ENCODE measurements around the gene DLK1.

DLK1 gene

GRCh38 chr14:100712490-100712889, 14.2 kb upstream of the DLK1 start:
- in situ Hi-C loops (cut with MboI; ENCODE audit: low sequenced_read_pairs) = no loop called here

- in situ Hi-C loops (cut with MboI; ENCODE audit: low sequenced_read_pairs) = no loop called here
Observed at GRCh38 chr14:100713705-100714104, 13.0 kb upstream of the DLK1 start.

- in situ Hi-C loops (cut with MboI; ENCODE audit: low sequenced_read_pairs) = no loop called here
Observed at GRCh38 chr14:100714258-100714892, 12.3 kb upstream of the DLK1 start.

- in situ Hi-C loops (cut with MboI; ENCODE audit: low sequenced_read_pairs) = no loop called here
Observed at GRCh38 chr14:100715332-100715731, 11.4 kb upstream of the DLK1 start.

GRCh38 chr14:100715803-100716202, 10.9 kb upstream of the DLK1 start:
- in situ Hi-C loops (cut with MboI; ENCODE audit: low sequenced_read_pairs) = no loop called here

GRCh38 chr14:100717386-100717785, 9.3 kb upstream of the DLK1 start:
- in situ Hi-C loops (cut with MboI; ENCODE audit: low sequenced_read_pairs) = no loop called here

GRCh38 chr14:100719976-100720520, 6.6 kb upstream of the DLK1 start:
- in situ Hi-C loops (cut with MboI; ENCODE audit: low sequenced_read_pairs) = no loop called here

GRCh38 chr14:100721568-100721967, 5.1 kb upstream of the DLK1 start:
- in situ Hi-C loops (cut with MboI; ENCODE audit: low sequenced_read_pairs) = no loop called here

GRCh38 chr14:100722367-100722766, 4.3 kb upstream of the DLK1 start:
- in situ Hi-C loops (cut with MboI; ENCODE audit: low sequenced_read_pairs) = no loop called here

- in situ Hi-C loops (cut with MboI; ENCODE audit: low sequenced_read_pairs) = no loop called here
Observed at GRCh38 chr14:100723135-100723829, 3.4 kb upstream of the DLK1 start.

- in situ Hi-C loops (cut with MboI; ENCODE audit: low sequenced_read_pairs) = no loop called here
Observed at GRCh38 chr14:100723830-100724437, 2.8 kb upstream of the DLK1 start.

- in situ Hi-C loops (cut with MboI; ENCODE audit: low sequenced_read_pairs) = no loop called here
Observed at GRCh38 chr14:100724536-100724935, 2.2 kb upstream of the DLK1 start.

- in situ Hi-C loops (cut with MboI; ENCODE audit: low sequenced_read_pairs) = no loop called here
Observed at GRCh38 chr14:100725587-100726387, 905 bp upstream of the DLK1 start.

- in situ Hi-C loops (cut with MboI; ENCODE audit: low sequenced_read_pairs) = no loop called here
Observed at GRCh38 chr14:100727086-100727872, 587 bp downstream of the DLK1 start.

GRCh38 chr14:100727873-100728240, 1.2 kb downstream of the DLK1 start:
- in situ Hi-C loops (cut with MboI; ENCODE audit: low sequenced_read_pairs) = no loop called here

- in situ Hi-C loops (cut with MboI; ENCODE audit: low sequenced_read_pairs) = no loop called here
Observed at GRCh38 chr14:100728962-100729361, 2.3 kb downstream of the DLK1 start.

GRCh38 chr14:100729982-100730381, 3.3 kb downstream of the DLK1 start:
- in situ Hi-C loops (cut with MboI; ENCODE audit: low sequenced_read_pairs) = no loop called here

GRCh38 chr14:100730581-100730980, 3.9 kb downstream of the DLK1 start:
- in situ Hi-C loops (cut with MboI; ENCODE audit: low sequenced_read_pairs) = no loop called here

GRCh38 chr14:100731011-100731670, 4.4 kb downstream of the DLK1 start:
- in situ Hi-C loops (cut with MboI; ENCODE audit: low sequenced_read_pairs) = no loop called here
